Activated CD4-positive, alpha-beta T cell treated with anti-CD3 and anti-CD28 coated beads, Interleukin-2, amount 50 U/mL, for 16 hours (primary cell): ENCODE measurements around the gene ENG.
"Not testable (repeated sequence)": the region's sequence is repeated elsewhere in the genome, so short reads cannot be mapped to it uniquely, and the experiment has no call there.

Experiments
- DNase-seq: peaks from one replicate; pipeline ENCODE4 v3.0.0-alpha.2; 2020

Gene ENG

GRCh38 chr9:127854184-127854806, at the start of gene ENG:
Gene ENG (minus strand): TSS chr9:127854658. CDS start chr9:127854355, 303 bp downstream.
- no peak for DNase-seq

DNA sequence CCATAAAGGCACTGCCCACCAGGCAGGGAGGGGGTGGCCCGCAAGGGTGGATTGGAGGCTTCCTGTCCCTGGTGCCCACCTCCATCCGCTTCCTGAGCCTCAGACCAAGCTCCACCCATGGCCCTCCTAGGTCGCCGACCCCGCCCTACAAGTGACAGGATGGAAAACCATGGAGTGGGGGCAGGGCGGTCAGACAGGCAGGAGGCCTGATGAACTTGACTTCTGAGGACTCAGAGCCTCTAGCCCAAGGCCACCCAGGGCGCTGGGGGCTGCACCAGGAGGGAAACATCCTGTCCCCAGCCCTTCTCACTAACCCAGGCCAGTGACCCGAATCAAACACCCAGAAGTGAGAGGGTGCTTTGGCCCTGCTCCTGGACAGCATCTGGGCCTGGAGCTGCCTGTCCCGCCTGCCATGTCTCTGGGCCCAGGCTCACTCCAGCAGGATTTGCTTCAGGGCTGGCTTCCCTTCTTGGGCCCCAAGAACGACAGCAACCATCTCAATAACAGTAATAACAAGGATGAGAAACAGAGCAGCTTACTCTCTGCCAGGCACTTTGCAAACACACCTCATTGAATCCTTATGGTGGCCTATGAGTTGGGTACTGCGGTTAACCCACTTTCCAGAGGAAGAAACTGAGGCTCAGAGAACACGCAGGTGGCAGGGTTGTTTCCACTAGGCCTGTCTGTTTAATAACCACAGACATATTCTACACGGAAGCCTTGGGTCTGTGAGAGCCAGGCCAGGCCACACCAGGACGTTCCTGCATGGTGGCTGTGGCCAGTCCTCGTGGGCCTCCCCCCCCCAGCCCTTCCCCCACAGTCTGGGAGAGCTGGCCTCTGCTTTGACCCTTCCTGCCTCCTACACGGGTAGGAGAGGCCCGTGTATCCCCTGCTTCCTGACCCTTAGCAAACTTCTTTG, 49.4 kb upstream of the ENG start:
- DNase-seq, result peak; percentile 90

- peak; percentile 72 for DNase-seq
Observed at GRCh38 chr9:127899128-127899943, 44.9 kb upstream of the ENG start, which contains the start of gene ST6GALNAC6. Gene ST6GALNAC6 (minus strand): TSS chr9:127899603. CDS start chr9:127897981, 1,622 bp downstream.

GRCh38 chr9:127898433-127899127, 44.1 kb upstream of the ENG start:
- DNase-seq, result no peak

DNA sequence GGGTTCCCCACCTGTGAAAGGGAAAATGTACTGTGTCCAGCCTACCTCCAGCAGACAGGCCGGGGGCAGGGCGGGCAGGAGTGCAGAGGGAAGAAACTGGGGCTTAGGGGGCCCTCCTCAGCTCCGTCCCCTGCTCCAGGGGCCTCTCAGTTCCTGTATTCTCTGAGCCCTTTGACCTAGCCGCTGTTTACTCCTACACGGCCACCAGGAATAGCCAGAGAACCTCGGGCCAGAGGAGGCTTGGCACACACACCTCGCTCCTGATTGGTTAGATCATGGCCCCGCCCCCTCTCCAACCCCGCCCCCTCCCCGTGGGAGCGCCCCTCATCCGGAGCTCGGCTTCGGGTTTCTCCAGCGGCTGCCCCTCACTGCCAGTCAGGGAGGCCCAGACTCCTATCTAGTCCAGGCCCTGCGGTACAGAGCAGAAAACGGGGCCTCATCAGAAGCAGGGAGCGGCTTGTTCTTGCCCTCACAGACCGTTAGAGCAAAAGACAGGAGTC, 42.8 kb upstream of the ENG start:
- DNase-seq, result no peak

DNA sequence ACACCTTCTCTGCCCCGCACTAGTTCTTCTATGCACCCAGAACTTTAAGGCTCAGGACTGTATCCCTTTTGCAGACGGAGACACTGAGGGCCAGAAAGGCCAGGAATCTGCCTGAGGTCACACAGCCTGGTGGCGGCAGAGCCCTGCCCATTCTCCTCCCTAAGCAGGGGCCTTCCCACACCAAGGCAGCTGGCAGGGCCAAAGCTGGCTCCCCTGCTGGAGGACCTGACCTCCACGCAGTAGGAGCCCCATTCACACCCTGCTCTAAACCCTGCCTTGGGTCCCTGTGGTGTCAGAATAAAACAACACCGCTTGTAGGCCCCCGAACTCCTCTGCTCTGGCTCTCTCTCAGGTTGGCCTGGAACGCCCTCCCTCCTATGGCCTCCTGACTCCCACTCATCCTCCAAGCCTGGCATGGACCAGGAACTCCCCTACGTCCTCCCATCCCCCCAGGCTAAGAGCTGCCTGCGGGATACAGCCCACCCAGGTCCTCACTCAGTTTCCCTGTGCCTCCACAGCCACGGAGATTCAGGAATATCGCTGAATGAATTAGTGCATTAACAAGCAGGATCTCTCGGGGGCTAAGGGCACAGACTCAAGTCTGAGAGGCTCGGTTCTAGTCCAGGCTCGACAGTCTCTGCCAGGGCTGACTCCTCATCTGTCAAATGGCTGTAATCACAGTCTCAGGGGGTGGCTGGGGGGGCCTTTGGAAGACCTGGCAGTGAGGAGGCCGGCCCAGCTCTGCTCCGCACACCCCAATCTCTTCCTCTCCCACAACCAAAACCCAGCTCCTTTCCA, 42.1 kb upstream of the ENG start:
- DNase-seq, result no peak

DNA sequence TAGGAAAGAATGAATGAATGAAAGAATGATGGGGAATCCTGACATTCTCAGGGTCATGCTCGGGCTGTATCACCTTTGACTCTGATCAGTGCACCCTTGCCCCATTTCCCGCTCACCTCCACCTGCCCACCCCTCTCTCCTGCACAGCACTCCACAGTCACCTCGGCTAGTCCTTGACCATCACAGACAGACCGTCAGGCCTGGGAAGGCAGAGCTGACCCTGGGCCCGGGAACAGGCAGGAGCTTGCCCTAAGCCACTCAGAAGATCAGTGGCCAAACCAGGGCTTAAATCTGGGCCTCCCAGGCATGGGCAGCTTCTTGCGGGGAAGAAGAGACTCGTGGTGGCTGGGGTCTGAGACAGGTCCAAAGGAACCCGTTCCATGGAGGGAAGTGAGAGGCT, 41.4 kb upstream of the ENG start:
- no peak for DNase-seq

- no peak for DNase-seq
Observed at GRCh38 chr9:127893392-127893791, 38.9 kb upstream of the ENG start.

- no peak for DNase-seq
Observed at GRCh38 chr9:127892831-127893230, 38.4 kb upstream of the ENG start.

DNA sequence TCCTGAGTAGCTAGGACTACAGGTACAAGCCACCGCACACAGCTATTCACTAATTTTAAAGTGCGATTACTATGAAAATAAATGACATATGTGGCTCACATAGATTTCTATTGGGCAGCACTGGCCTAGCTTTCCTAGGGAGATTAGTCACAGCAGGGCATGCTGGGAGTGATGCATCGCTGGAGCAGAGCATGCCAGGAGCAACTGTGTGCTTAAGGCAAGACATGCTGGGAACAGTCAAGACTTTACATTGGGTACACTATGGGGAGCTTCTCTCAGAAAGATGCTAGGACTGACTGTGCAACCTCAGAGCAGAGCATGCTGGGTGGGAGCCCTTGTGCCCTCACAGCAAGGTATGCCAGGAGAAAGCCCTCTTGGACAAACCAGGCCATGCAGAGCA, 35.6 kb upstream of the ENG start:
- no peak for DNase-seq

GRCh38 chr9:127887792-127888191, 33.3 kb upstream of the ENG start:
- DNase-seq, result no peak

GRCh38 chr9:127886401-127886972, 32.0 kb upstream of the ENG start:
- no peak for DNase-seq

- no peak for DNase-seq
Observed at GRCh38 chr9:127885508-127886281, 31.2 kb upstream of the ENG start.

DNA sequence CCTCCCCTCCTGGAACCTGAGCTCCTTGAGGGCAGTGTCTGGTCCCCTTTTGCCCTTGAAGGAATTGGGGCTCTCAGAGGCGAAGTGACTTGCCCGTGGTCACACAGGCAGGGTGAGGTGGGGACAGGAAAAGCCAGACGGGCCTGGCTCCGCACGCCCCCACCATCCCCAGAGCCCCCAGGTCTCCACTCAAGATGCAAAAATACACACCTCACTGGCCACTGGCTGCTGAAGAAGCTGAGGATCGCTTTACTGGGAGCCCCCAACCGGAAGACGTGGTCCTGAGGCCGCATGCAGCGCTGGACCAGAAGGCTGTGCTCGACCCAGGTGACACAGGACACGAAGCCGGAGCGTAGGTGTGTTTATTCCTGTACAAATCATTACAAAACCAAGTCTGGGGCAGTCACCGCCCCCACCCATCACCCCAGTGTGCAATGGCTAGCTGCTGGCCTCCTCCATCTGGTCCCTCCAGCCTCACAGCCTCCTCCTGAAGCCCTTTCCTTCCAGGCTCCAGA, 30.6 kb upstream of the ENG start:
- DNase-seq, result no peak

- DNase-seq, result no peak
Observed at GRCh38 chr9:127884427-127884911, 30.0 kb upstream of the ENG start.

- DNase-seq, result no peak
Observed at GRCh38 chr9:127883959-127884358, 29.5 kb upstream of the ENG start.

GRCh38 chr9:127881715-127882114, 27.3 kb upstream of the ENG start:
- not testable (repeated sequence) for DNase-seq

GRCh38 chr9:127880143-127880542, 25.7 kb upstream of the ENG start:
- DNase-seq, result no peak

DNA sequence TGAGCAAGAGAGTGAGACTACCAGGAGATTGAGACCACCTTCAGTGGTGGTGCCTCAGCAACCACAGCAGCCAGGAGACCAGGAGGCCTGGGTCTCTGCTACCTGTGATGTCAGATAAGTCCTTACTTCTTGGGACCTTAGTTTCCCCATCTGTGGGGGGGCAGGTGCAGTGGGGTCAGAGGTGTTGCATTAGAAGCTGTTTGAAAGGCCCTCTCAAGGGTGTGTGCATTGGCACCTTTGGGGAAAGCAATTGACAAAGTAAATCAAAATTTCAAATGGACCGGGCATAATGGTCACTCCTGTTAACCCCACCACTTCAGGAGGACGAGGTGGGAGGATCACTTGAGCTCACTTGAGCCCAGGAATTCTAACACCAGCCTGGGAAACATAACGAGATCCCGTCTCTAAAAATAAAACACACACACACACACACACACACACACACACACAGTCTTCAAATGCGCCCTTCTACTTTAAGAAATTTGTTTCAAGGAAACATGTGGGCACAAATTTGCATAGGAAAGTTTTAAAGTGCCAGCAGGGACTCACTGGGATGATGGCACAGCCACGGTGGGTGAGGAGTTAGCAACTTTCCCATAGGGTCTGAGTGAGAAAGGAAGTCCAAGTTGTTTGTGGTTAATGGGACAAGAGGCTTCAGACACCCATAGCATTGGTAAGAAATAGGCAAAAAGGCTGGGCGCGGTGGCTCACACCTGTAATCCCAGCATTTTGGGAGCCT, 24.4 kb upstream of the ENG start:
- no peak for DNase-seq
